Measurements from ENCODE around the gene CRACDL. TPM values are rescaled to one million over a fixed set of nuclear protein-coding genes. Genes with fewer than 3 reads are reported as not detected.

Gene CRACDL
- total RNA-seq, 1 experiment from 2014 or later: 2.4 TPM

DNA sequence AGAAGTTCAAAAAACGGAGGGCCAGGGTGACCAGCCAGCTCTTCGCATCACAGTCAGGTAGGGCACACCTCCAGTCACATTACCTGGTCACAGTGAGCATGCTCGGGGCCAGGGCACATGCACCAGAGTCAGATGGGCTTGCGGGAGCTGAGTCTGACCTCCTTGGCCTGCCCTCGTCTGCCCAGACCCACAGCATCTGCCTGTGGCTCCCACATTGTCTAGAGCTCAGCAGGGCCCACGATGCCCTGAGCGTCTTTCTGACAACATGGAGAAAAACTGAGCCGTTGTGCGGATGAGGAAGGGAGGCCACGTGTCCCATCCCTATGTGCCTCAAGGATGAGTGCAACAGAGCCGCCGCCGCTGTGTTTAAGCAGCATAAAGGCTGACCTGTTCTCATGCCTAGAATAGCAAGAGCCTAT lies 37.6 kb downstream of the CRACDL start:
- ChIA-PET POLR2A (no interaction called here), CTCF (no interaction called here)
- no peaks in the 10 kb centered on the region for H3K36me3 ChIP-seq (ENCODE audit: control insufficient read depth, insufficient read depth, low read length)
- no TSS peak for BruUV-seq (replicated peaks)
- H3K27ac ChIP-seq (ENCODE audit: low read length): no peak overlapping the region
- DNase-seq (ENCODE audit: low read depth, low spot score) (no peak), ATAC-seq (no peak)
- no peaks in the 10 kb centered on the region for H3K4me1 ChIP-seq (ENCODE audit: control insufficient read depth, insufficient read depth, low read length)
- TF ChIP-seq, protein P1, sequence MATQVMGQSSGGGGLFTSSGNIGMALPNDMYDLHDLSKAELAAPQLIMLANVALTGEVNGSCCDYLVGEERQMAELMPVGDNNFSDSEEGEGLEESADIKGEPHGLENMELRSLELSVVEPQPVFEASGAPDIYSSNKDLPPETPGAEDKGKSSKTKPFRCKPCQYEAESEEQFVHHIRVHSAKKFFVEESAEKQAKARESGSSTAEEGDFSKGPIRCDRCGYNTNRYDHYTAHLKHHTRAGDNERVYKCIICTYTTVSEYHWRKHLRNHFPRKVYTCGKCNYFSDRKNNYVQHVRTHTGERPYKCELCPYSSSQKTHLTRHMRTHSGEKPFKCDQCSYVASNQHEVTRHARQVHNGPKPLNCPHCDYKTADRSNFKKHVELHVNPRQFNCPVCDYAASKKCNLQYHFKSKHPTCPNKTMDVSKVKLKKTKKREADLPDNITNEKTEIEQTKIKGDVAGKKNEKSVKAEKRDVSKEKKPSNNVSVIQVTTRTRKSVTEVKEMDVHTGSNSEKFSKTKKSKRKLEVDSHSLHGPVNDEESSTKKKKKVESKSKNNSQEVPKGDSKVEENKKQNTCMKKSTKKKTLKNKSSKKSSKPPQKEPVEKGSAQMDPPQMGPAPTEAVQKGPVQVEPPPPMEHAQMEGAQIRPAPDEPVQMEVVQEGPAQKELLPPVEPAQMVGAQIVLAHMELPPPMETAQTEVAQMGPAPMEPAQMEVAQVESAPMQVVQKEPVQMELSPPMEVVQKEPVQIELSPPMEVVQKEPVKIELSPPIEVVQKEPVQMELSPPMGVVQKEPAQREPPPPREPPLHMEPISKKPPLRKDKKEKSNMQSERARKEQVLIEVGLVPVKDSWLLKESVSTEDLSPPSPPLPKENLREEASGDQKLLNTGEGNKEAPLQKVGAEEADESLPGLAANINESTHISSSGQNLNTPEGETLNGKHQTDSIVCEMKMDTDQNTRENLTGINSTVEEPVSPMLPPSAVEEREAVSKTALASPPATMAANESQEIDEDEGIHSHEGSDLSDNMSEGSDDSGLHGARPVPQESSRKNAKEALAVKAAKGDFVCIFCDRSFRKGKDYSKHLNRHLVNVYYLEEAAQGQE (IDR thresholded peaks at IDR 0.05; ENCODE audit: insufficient read depth in 1 of 2, low read depth in 2 of 2, low read length in 1 of 2): no peak
- TF ChIP-seq TCF7L2 (IDR thresholded peaks at IDR 0.05; ENCODE audit: low read depth, low read length) (no peak), POLR2AphosphoS5 (IDR thresholded peaks at IDR 0.05; ENCODE audit: low read depth, low read length) (no peak), SIN3A (IDR thresholded peaks at IDR 0.05; ENCODE audit: borderline replicate concordance, insufficient read depth, low read depth, low read length) (no peak)
- TF ChIP-seq, protein P2, sequence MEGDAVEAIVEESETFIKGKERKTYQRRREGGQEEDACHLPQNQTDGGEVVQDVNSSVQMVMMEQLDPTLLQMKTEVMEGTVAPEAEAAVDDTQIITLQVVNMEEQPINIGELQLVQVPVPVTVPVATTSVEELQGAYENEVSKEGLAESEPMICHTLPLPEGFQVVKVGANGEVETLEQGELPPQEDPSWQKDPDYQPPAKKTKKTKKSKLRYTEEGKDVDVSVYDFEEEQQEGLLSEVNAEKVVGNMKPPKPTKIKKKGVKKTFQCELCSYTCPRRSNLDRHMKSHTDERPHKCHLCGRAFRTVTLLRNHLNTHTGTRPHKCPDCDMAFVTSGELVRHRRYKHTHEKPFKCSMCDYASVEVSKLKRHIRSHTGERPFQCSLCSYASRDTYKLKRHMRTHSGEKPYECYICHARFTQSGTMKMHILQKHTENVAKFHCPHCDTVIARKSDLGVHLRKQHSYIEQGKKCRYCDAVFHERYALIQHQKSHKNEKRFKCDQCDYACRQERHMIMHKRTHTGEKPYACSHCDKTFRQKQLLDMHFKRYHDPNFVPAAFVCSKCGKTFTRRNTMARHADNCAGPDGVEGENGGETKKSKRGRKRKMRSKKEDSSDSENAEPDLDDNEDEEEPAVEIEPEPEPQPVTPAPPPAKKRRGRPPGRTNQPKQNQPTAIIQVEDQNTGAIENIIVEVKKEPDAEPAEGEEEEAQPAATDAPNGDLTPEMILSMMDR (IDR thresholded peaks at IDR 0.05): no peak
- in situ Hi-C loops (cut with HindIII; ENCODE audit: low pct_unique_long_range_greater_than_20kb, low sequenced_read_pairs): no loop called here
- H3K27me3 ChIP-seq (ENCODE audit: control insufficient read depth, insufficient read depth, low read length): no peaks in the 10 kb centered on the region
- intact Hi-C loops (cut with micrococcal nuclease; ENCODE audit: unreplicated experiment): no loop called here
- H3K9me3 ChIP-seq (ENCODE audit: control insufficient read depth, insufficient read depth, low read depth, low read length): no peaks in the 10 kb centered on the region
- no peak overlapping the region for H3K4me3 ChIP-seq (ENCODE audit: low read depth in 2 of 2, low read length in 2 of 2)

DNA sequence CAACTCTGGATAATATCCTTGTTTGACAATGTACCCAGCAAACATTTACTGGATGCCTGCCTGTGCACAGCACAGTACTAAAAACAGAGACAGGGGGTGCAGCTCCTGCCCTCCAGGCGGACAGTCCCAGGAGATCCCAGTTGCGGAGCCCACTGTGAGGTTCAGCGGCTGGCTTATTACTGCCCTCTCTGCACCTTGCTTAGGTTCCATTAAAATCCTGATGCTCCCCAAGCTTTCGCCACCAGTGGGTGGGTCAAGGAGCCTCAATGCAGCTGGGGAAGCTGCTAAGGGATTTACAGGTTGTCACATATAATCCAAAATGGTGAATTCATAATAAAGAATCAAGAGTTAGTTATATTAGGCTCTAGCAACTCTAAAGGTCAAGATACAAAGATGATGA lies 38.3 kb downstream of the CRACDL start:
- H3K27ac ChIP-seq (ENCODE audit: low read length): no peak overlapping the region
- no peak for DNase-seq (ENCODE audit: low read depth, low spot score)
- intact Hi-C loops (cut with micrococcal nuclease; ENCODE audit: unreplicated experiment): no loop called here
- H3K36me3 ChIP-seq (ENCODE audit: control insufficient read depth, insufficient read depth, low read length): no peaks in the 10 kb centered on the region
- no peak overlapping the region for H3K4me3 ChIP-seq (ENCODE audit: low read depth in 2 of 2, low read length in 2 of 2)
- H3K4me1 ChIP-seq (ENCODE audit: control insufficient read depth, insufficient read depth, low read length): no peaks in the 10 kb centered on the region
- POLR2A ChIA-PET: no interaction called here
- CTCF ChIA-PET: interaction anchor here (0.5 kb wide), 1 partner anchor 55 kb away, joined by 3 read pairs; no protein-coding TSS in a partner anchor
- H3K9me3 ChIP-seq (ENCODE audit: control insufficient read depth, insufficient read depth, low read depth, low read length): no peaks in the 10 kb centered on the region
- in situ Hi-C loops (cut with HindIII; ENCODE audit: low pct_unique_long_range_greater_than_20kb, low sequenced_read_pairs): no loop called here
- no peak for TF ChIP-seq POLR2AphosphoS5 (IDR thresholded peaks at IDR 0.05; ENCODE audit: low read depth, low read length)
- TF ChIP-seq, protein P2 (IDR thresholded peaks at IDR 0.05): no peak
- TF ChIP-seq TCF7L2 (IDR thresholded peaks at IDR 0.05; ENCODE audit: low read depth, low read length): no peak
- TF ChIP-seq, protein P1 (IDR thresholded peaks at IDR 0.05; ENCODE audit: insufficient read depth in 1 of 2, low read depth in 2 of 2, low read length in 1 of 2): no peak
- TF ChIP-seq SIN3A (IDR thresholded peaks at IDR 0.05; ENCODE audit: borderline replicate concordance, insufficient read depth, low read depth, low read length): no peak
- ATAC-seq: no peak
- BruUV-seq (replicated peaks): no TSS peak
- H3K27me3 ChIP-seq (ENCODE audit: control insufficient read depth, insufficient read depth, low read length): no peaks in the 10 kb centered on the region

All from Panc1 (cell line).